Heart right ventricle (tissue), 16 donors: ENCODE measurements around the gene THOP1. TPM values are rescaled to one million over a fixed set of nuclear protein-coding genes. Genes with fewer than 3 reads are reported as not detected.

Experiments used
- ATAC-seq, 8 donors: fragments of 200-7000 bp; cut with Tn5 transposase; one replicate each; pipeline ENCODE4 v1.9.1; 2020; ENCODE audit warnings: mild to moderate bottlenecking in 8 of 8, moderate library complexity in 8 of 8, moderate number of reproducible peaks in 1 of 8
- DNase-seq, 2 donors: peaks; one replicate each; pipeline ENCODE4 v3.0.0-alpha.2; 2020
- H3K27ac ChIP-seq, 10 donors: fragments of 200-600 bp; sonication (generic) in 2 of 10; one replicate each; pipeline versions ENCODE4 v1.5.0 to v1.8.0; 2020 to 2022; ENCODE audit warnings: mild to moderate bottlenecking in 3 of 10
- H3K27me3 ChIP-seq, 7 donors: fragments of 200-600 bp; one replicate each; pipeline ENCODE4 v1.8.0; 2021 to 2022; ENCODE audit warnings: mild to moderate bottlenecking in 2 of 7
- H3K36me3 ChIP-seq, 9 donors: fragments of 200-600 bp; sonication (generic) in 1 of 9; one replicate each; pipeline versions ENCODE4 v1.5.0 to v1.8.0; 2020 to 2022; ENCODE audit warnings: mild to moderate bottlenecking in 2 of 9
- H3K4me1 ChIP-seq, 9 donors: fragments of 200-600 bp; sonication (generic) in 1 of 9; one replicate each; pipeline versions ENCODE4 v1.5.0 to v1.8.0; 2020 to 2022; ENCODE audit warnings: mild to moderate bottlenecking in 4 of 9
- H3K4me3 ChIP-seq, 10 donors: fragments of 200-600 bp; sonication (generic) in 2 of 10; one replicate each; pipeline versions ENCODE4 v1.5.0 to v1.8.0; 2020 to 2022; ENCODE audit warnings: mild to moderate bottlenecking in 7 of 10, moderate library complexity in 2 of 10
- H3K9me3 ChIP-seq, 11 donors: fragments of 200-600 bp in 10 of 11; sonication (generic) in 2 of 11; one replicate each; pipeline versions ENCODE4 v1.5.0 to v1.8.0; 2013 to 2022; ENCODE audit warnings: mild to moderate bottlenecking in 2 of 11, control low read depth in 1 of 11, moderate library complexity in 1 of 11
- CTCF ChIP-seq, 9 donors: fragments of 200-600 bp; sonication (generic) in 2 of 9; IDR thresholded peaks; one replicate each; pipeline versions ENCODE4 v1.5.0 to v1.8.0; 2021 to 2022; ENCODE audit warnings: antibody characterized with exemption in 9 of 9, mild to moderate bottlenecking in 5 of 9, moderate library complexity in 1 of 9
- WGBS, 2 donors: extraction: QIAGEN DNeasy Blood & Tissue Kit; methylation state at CpG; one replicate each; pipeline ENCODE4 v1.1.7; 2013; ENCODE audit warnings: inconsistent platforms in 1 of 2; 5-methylcytosine and 5-hydroxymethylcytosine counted together
- intact Hi-C, 10 donors: fragments of 100-400 bp; cut with DNase I; formaldehyde crosslinking; loops; one replicate each; pipeline versions ENCODE4 v1.11.1 to v1.14.2; 2022
- polyA plus RNA-seq, 2 donors: library from polyadenylated mRNA; stranded (reverse); fragments of 200-250 nt; gene quantifications; one replicate each; pipeline ENCODE4 v1.2.3, GENCODE V29; 2013
- total RNA-seq, 10 donors: library from RNA; stranded (reverse); fragmentation: NEBNext Ultra II Directional in 3 of 10; extraction: Animal tissue kit (Norgen Biotek cat#: 25700) in 3 of 10; gene quantifications; one replicate each; pipeline versions ENCODE4 v1.2.1 to v1.2.4, GENCODE V29; 2021 to 2023
- donor health status: Arrhythmogenic right ventricular cardiomyopathy.
- donor health status: ischemic (EF 13 %, LVEDD 7.1; RV severe dilation, severe dysfunction).
- donor health status: healthy with polysubstance abuse.
- donor health status: DM: no; HTN: yes; CAD: no.
- donor health status: DM: no; HTN: no; CAD: no.
- donor health status: ischemic (EF 25% LVEDD 6.9; RV normal size, moderate dysfunction).
- donor health status: ischemic (EF 25% LVEDD 5.7; RV mildly dilated, moderate dysfunction).
- donor health status: healthy.
- donor health status: DM: yes; HTN: yes; CAD: no.
- donor health status: Ischemic cardiomyopathy.
- donor health status: ischemic (EF 35%, LVEDD 5.7; RV mildly dilated, moderate dysfunction).
- donor health status: nonischemic (EF 11% LVEDD 7.7; RV severe dilation, severe dysfunction).
- donor health status: DM: yes; HTN: yes; CAD: no.
- donor health status: PGD.
- donor health status: ischemic (EF 29% LVEDD 5.4; RV normal size, mild dysfunction).
- donor health status: nonischemic (EF 23%, LVEDD 6.1; RV moderate dilation, normal function).

Gene THOP1
- total and polyA plus RNA-seq, 12 donors, result 37.5 to 85.3 (median 45.2) TPM

GRCh38 chr19:2827022-2827421 lies 41.7 kb downstream of the THOP1 start:
- TF ChIP-seq CTCF (IDR thresholded peaks at IDR 0.05), result no peak
- Histone ChIP-seq H3K4me1 (no peaks in the 10 kb centered on the region), H3K27me3 (no peaks in the 10 kb centered on the region), H3K36me3 (peaks cover 0 to 75% (median 22%) of the 10 kb centered on the region in 9 donors), H3K9me3 (peaks cover 0 to 52% (median 7%) of the 10 kb centered on the region in 11 donors), H3K27ac (no peak overlapping the region), H3K4me3 (no peak overlapping the region)
- 86 to 91% methylated on average over 2 of the region's 2 CpGs for WGBS, 2 donors
- intact Hi-C loops, result no loop called here
- ATAC-seq (no peak), DNase-seq (no peak)

GRCh38 chr19:2827840-2828489 lies 42.7 kb downstream of the THOP1 start:
- DNase-seq (no peak), ATAC-seq (no peak)
- 96 to 97% methylated on average over 13 of the region's 13 CpGs for WGBS, 2 donors
- no peaks in the 10 kb centered on the region for H3K4me1 ChIP-seq
- no peak overlapping the region for H3K4me3 ChIP-seq
- H3K36me3 ChIP-seq, result peaks cover under 1 to 84% (median 32%) of the 10 kb centered on the region in 9 donors
- no peak for TF ChIP-seq CTCF (IDR thresholded peaks at IDR 0.05)
- peaks cover 0 to 62% (median 16%) of the 10 kb centered on the region in 11 donors for H3K9me3 ChIP-seq
- H3K27ac ChIP-seq, result no peak overlapping the region
- intact Hi-C loops, result no loop called here
- no peaks in the 10 kb centered on the region for H3K27me3 ChIP-seq

GRCh38 chr19:2834294-2834871 lies 49.1 kb downstream of the THOP1 start:
- WGBS, 2 donors, result 98% methylated on average over 19 of the region's 19 CpGs
- no peak for ATAC-seq
- TF ChIP-seq CTCF (IDR thresholded peaks at IDR 0.05), result no peak
- no peak overlapping the region for H3K4me3 ChIP-seq
- H3K4me1 ChIP-seq, result no peaks in the 10 kb centered on the region
- intact Hi-C loops, result no loop called here
- peaks cover 7 to 85% (median 31%) of the 10 kb centered on the region in 9 donors for H3K36me3 ChIP-seq
- no peaks in the 10 kb centered on the region for H3K27me3 ChIP-seq
- DNase-seq, result no peak
- no peak overlapping the region for H3K27ac ChIP-seq
- H3K9me3 ChIP-seq, result peaks cover 3 to 100% (median 66%) of the 10 kb centered on the region in 11 donors

GRCh38 chr19:2837430-2837829 lies 52.1 kb downstream of the THOP1 start:
- ATAC-seq, result no peak
- DNase-seq, result no peak
- Histone ChIP-seq H3K27me3 (no peaks in the 10 kb centered on the region), H3K9me3 (peaks cover 3 to 78% (median 55%) of the 10 kb centered on the region in 11 donors), H3K4me3 (no peak overlapping the region), H3K4me1 (peaks cover 0 to 10% (median 5%) of the 10 kb centered on the region in 9 donors), H3K36me3 (peaks cover 4 to 60% (median 26%) of the 10 kb centered on the region in 9 donors), H3K27ac (no peak overlapping the region)
- 88% methylated on average over 4 of the region's 4 CpGs for WGBS, 2 donors
- intact Hi-C loops, result no loop called here
- no peak for TF ChIP-seq CTCF (IDR thresholded peaks at IDR 0.05)
